Keratinocyte (primary cell): ENCODE measurements around the gene CHSY1. TPM values are rescaled to one million over a fixed set of nuclear protein-coding genes. Genes with fewer than 3 reads are reported as not detected.
A peak's percentile ranks its signal among the peaks of the same experiment; 100 is the strongest.

Source experiments
- DNase-seq: peaks from one replicate; pipeline ENCODE4 v3.0.0-alpha.2; 2011; ENCODE audit warnings: low read depth, missing footprints, low spot score
- FAIRE-seq: peaks from 2 replicates; lab custom pipeline; 2011; peaks lifted over from hg19 to GRCh38; lab: Jason Lieb, UNC
- H2AFZ ChIP-seq: 2 replicates; pipeline ENCODE4 v1.6.0; 2012; ENCODE audit warnings: low read length, control low read depth, inconsistent platforms; ENCODE audit not compliant: control insufficient read depth
- H3K27ac ChIP-seq: 2 replicates; pipeline ENCODE4 v1.5.1; 2011; ENCODE audit warnings: low read length; ENCODE audit not compliant: control insufficient read depth, insufficient read depth
- H3K27me3 ChIP-seq: 3 replicates; pipeline ENCODE4 v1.6.0; 2011; ENCODE audit warnings: low read length; ENCODE audit not compliant: control insufficient read depth, insufficient read depth; ENCODE audit errors: extremely low read depth
- H3K36me3 ChIP-seq, 2 experiments: 2 replicates in 1 of 2; 3 replicates in 1 of 2; pipeline ENCODE4 v1.5.1; 2011; ENCODE audit warnings: low read length in 2 of 2, mild to moderate bottlenecking in 1 of 2; ENCODE audit not compliant: control insufficient read depth in 2 of 2, insufficient read depth in 2 of 2; ENCODE audit errors: extremely low read depth in 1 of 2
- H3K4me1 ChIP-seq: 3 replicates; pipeline ENCODE4 v1.5.1; 2011; ENCODE audit warnings: low read length; ENCODE audit not compliant: control insufficient read depth, insufficient read depth; ENCODE audit errors: extremely low read depth
- H3K4me2 ChIP-seq: 3 replicates; pipeline ENCODE4 v1.6.0; 2011; ENCODE audit warnings: low read depth, low read length; ENCODE audit not compliant: control insufficient read depth, insufficient read depth; ENCODE audit errors: extremely low read depth
- H3K4me3 ChIP-seq, 3 experiments: fragments of 200-600 bp in 1 of 3; sonication (generic) in 1 of 3; 2 replicates in 2 of 3; 3 replicates in 1 of 3; pipeline ENCODE4 v1.5.1; 2011 to 2016; ENCODE audit warnings: low read length in 3 of 3, mild to moderate bottlenecking in 3 of 3, control low read depth in 2 of 3, inconsistent platforms in 1 of 3, low read depth in 1 of 3, mixed read lengths in 1 of 3, mixed run types in 1 of 3, moderate library complexity in 1 of 3; ENCODE audit not compliant: control insufficient read depth in 2 of 3, insufficient read depth in 2 of 3; ENCODE audit errors: extremely low read depth in 1 of 3
- H3K79me2 ChIP-seq: 2 replicates; pipeline ENCODE4 v1.6.0; 2012; ENCODE audit warnings: low read length; ENCODE audit not compliant: control insufficient read depth, insufficient read depth
- H3K9ac ChIP-seq: 3 replicates; pipeline ENCODE4 v1.6.0; 2011; ENCODE audit warnings: low read length; ENCODE audit not compliant: control insufficient read depth, insufficient read depth; ENCODE audit errors: extremely low read depth
- H3K9me1 ChIP-seq: 3 replicates; pipeline ENCODE4 v1.6.0; 2011; ENCODE audit warnings: low read length; ENCODE audit not compliant: control insufficient read depth, insufficient read depth; ENCODE audit errors: extremely low read depth
- H3K9me3 ChIP-seq: 2 replicates; pipeline ENCODE4 v1.5.1; 2012; ENCODE audit warnings: low read depth, low read length; ENCODE audit not compliant: control insufficient read depth
- H4K20me1 ChIP-seq: 3 replicates; pipeline ENCODE4 v1.6.0; 2011; ENCODE audit warnings: low read length; ENCODE audit not compliant: control insufficient read depth, insufficient read depth; ENCODE audit errors: extremely low read depth
- EZH2 ChIP-seq: IDR thresholded peaks from one replicate; pipeline ENCODE4 v1.6.1; 2012; ENCODE audit warnings: inconsistent platforms, mild to moderate bottlenecking, low read length, moderate library complexity
- dilution Hi-C: fragments of 300-500 bp; cut with MboI; formaldehyde crosslinking; loops from one replicate; pipeline ENCODE4 v1.7.0; 2020; ENCODE audit warnings: low sequenced_read_pairs; ENCODE audit not compliant: extremely low pct_ligation_motif_present
- polyA plus RNA-seq, 5 experiments: library from polyadenylated mRNA; depleted of rRNA in 3 of 5; stranded (reverse) in 3 of 5; stranded (forward) in 1 of 5; unstranded in 1 of 5; fragments of >200 nt; gene quantifications; 1 replicate in 1 of 5; 2 replicates in 3 of 5; 3 replicates in 1 of 5; pipeline versions ENCODE4 v1.2.1 to v1.2.3, GENCODE V29; 2011 to 2012; ENCODE audit warnings: missing spikeins in 2 of 5, low read depth in 1 of 5, low replicate concordance in 1 of 5
- TF ChIP-seq, protein P1 (sequence below), 3 experiments: IDR thresholded peaks in 1 of 3; conservative IDR thresholded peaks in 1 of 3; optimal IDR thresholded peaks in 1 of 3; 2 replicates in 2 of 3; 3 replicates in 1 of 3; pipeline versions ENCODE3 to v1.5.1; 2011; ENCODE audit warnings: low read length in 3 of 3, mild to moderate bottlenecking in 3 of 3, moderate library complexity in 2 of 3, control low read depth in 1 of 3, inconsistent platforms in 1 of 3; ENCODE audit not compliant: insufficient read depth in 2 of 3; ENCODE audit errors: extremely low read depth in 1 of 3

CHSY1 gene
- polyA plus RNA-seq, 1 donor (not counting 4 experiments of a cell fraction or from before 2014, with no cell fraction given): 27.0 TPM

DNA sequence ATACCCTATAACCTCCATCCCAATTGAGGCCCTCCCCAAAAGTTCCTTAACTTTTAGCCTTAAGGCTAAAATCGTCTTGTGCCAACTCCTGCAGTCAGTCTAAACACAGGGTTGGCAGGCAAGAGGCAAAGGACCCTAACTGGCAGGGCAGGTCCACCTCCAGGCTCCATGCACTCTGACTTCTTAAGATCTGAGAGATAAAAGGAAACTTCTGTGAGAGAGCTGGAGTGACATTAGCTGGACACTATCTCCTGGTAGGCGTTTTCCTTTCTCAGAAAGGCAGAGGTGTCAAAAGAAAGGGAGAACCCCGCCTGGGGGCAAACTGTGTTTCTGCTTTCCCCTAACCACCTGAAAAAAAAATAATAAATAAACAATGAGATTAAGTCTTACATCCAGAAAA lies 3.6 kb downstream of the CHSY1 start:
- H3K4me2 ChIP-seq: no peak overlapping the region
- H4K20me1 ChIP-seq: peaks cover 17% of the 10 kb centered on the region
- no peak overlapping the region for H3K9ac ChIP-seq
- no peak for DNase-seq
- no peak overlapping the region for H3K4me3 ChIP-seq
- no peak for FAIRE-seq
- TF ChIP-seq, protein P1, sequence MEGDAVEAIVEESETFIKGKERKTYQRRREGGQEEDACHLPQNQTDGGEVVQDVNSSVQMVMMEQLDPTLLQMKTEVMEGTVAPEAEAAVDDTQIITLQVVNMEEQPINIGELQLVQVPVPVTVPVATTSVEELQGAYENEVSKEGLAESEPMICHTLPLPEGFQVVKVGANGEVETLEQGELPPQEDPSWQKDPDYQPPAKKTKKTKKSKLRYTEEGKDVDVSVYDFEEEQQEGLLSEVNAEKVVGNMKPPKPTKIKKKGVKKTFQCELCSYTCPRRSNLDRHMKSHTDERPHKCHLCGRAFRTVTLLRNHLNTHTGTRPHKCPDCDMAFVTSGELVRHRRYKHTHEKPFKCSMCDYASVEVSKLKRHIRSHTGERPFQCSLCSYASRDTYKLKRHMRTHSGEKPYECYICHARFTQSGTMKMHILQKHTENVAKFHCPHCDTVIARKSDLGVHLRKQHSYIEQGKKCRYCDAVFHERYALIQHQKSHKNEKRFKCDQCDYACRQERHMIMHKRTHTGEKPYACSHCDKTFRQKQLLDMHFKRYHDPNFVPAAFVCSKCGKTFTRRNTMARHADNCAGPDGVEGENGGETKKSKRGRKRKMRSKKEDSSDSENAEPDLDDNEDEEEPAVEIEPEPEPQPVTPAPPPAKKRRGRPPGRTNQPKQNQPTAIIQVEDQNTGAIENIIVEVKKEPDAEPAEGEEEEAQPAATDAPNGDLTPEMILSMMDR (optimal IDR thresholded peaks at IDR 0.05 in 1 of 3, IDR thresholded peaks at IDR 0.05 in 1 of 3, conservative IDR thresholded peaks at IDR 0.05 in 1 of 3; ENCODE audit: extremely low read depth in 1 of 3, insufficient read depth in 2 of 3, low read length in 3 of 3): no peak
- no peak for TF ChIP-seq EZH2
- no peaks in the 10 kb centered on the region for H3K9me3 ChIP-seq
- peaks cover 0 to 7% of the 10 kb centered on the region in 2 experiments for H3K36me3 ChIP-seq
- H2AFZ ChIP-seq: no peak overlapping the region
- dilution Hi-C loops: no loop called here
- no peaks in the 10 kb centered on the region for H3K27me3 ChIP-seq
- H3K4me1 ChIP-seq: peaks cover 43% of the 10 kb centered on the region
- H3K79me2 ChIP-seq: peaks cover 80% of the 10 kb centered on the region
- peaks cover 4% of the 10 kb centered on the region for H3K9me1 ChIP-seq
- H3K27ac ChIP-seq: no peak overlapping the region

DNA sequence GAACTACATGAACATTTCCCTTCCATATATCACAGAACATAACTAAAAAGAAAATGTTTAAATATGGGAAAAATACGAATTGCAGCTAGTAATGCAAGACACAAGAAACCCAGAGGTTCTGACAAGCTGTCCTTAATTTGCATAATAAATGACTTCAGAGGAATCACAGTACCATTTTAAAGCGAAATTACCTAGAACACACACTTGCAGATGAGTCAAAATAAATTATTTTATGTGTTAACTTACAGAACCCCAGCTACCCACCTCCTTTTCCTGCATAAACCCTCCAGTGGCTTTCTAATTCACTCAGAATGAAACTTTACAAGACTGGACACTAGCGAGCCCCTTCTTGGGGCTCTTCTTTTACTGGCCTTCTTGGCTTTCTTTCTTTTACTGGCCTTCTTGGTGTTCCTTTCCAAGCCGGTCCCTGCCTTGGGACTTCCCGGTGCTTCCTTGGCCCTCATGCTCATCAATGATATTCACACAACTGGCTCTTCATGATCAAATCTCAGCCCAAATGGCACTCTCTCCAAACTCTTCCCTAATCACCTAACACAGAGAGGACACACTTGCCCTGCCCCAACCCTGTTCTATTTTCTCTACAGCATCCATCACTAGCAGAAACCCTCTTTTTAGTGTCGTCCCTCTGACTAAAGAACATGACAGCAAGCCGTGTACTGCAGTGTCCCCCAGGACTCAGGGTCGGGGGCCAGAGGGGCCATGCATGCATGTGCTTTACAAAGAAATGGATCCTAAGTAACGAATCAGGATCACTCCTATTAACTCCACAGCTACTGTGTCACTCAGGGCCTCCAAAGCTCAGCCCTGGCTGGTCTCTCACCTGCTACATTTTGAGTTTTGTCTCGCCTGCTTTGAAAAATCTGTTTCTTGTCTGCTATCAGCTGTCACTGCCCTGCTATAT lies 4.8 kb downstream of the CHSY1 start:
- Histone ChIP-seq H3K4me3 (no peak overlapping the region), H3K9ac (no peak overlapping the region), H3K27ac (no peak overlapping the region), H3K27me3 (no peaks in the 10 kb centered on the region), H2AFZ (no peak overlapping the region), H3K9me3 (no peaks in the 10 kb centered on the region), H3K4me2 (peak overlapping the region; percentile 24), H3K79me2 (peaks cover 92% of the 10 kb centered on the region), H4K20me1 (peaks cover 28% of the 10 kb centered on the region), H3K4me1 (peaks cover 49% of the 10 kb centered on the region), H3K9me1 (peaks cover 4% of the 10 kb centered on the region), H3K36me3 (peaks cover 3 to 7% of the 10 kb centered on the region in 2 experiments)
- FAIRE-seq (no peak), DNase-seq (no peak)
- dilution Hi-C loops: no loop called here
- TF ChIP-seq, protein P1 (optimal IDR thresholded peaks at IDR 0.05 in 1 of 3, IDR thresholded peaks at IDR 0.05 in 1 of 3, conservative IDR thresholded peaks at IDR 0.05 in 1 of 3; ENCODE audit: extremely low read depth in 1 of 3, insufficient read depth in 2 of 3, low read length in 3 of 3): no peak
- TF ChIP-seq EZH2: no peak
